Endothelial cell of umbilical vein (primary cell): ENCODE results near the gene RUNX2. TPM values are rescaled to one million over a fixed set of nuclear protein-coding genes. Genes with fewer than 3 reads are reported as not detected.

Experiments
- BruUV-seq: library from RNA; stranded (reverse); fragments of 400-500 nt; replicated peaks from 2 replicates; lab custom pipeline; 2021; lab: Mats Ljungman, UMichigan
- CTCF ChIA-PET: fragments of 300-600, 350-600 bp; sonication (Branson Sonifier 250); formaldehyde crosslinking; loops from one replicate; lab custom pipeline; 2021; ENCODE audit warnings: antibody characterized with exemption, inconsistent platforms; lab: Charles Lee
- POLR2A ChIA-PET: fragments of 300-600, 350-600 bp; sonication (Branson Sonifier 250); formaldehyde crosslinking; loops from one replicate; lab custom pipeline; 2021; ENCODE audit warnings: antibody characterized with exemption, inconsistent platforms; lab: Charles Lee
- DNase-seq: peaks from one replicate; pipeline ENCODE4 v3.0.0-alpha.2; 2011; ENCODE audit warnings: low read depth, low spot score
- FAIRE-seq: peaks from 2 replicates; lab custom pipeline; 2011; peaks lifted over from hg19 to GRCh38; lab: Jason Lieb, UNC
- H2AFZ ChIP-seq: 2 replicates; pipeline ENCODE4 v1.6.0; 2012; ENCODE audit warnings: low read depth, low read length, control low read depth, inconsistent platforms
- H3K27ac ChIP-seq: 2 replicates; pipeline ENCODE4 v1.5.1; 2011; ENCODE audit warnings: low read depth, mild to moderate bottlenecking, control low read depth, low read length, moderate library complexity; ENCODE audit not compliant: insufficient read depth
- H3K27me3 ChIP-seq, 2 experiments: 2 replicates each; pipeline versions ENCODE4 v1.6.0 to v1.6.1; 2011; ENCODE audit warnings: low read length in 2 of 2, mixed read lengths in 1 of 2; ENCODE audit not compliant: control insufficient read depth in 2 of 2, insufficient read depth in 2 of 2
- H3K36me3 ChIP-seq, 2 experiments: 2 replicates in 1 of 2; 3 replicates in 1 of 2; pipeline ENCODE4 v1.5.1; 2011; ENCODE audit warnings: low read length in 2 of 2, mild to moderate bottlenecking in 1 of 2, moderate library complexity in 1 of 2; ENCODE audit not compliant: control insufficient read depth in 2 of 2, insufficient read depth in 2 of 2; ENCODE audit errors: extremely low read depth in 1 of 2
- H3K4me1 ChIP-seq: 3 replicates; pipeline ENCODE4 v1.5.1; 2011; ENCODE audit warnings: mild to moderate bottlenecking, low read length; ENCODE audit not compliant: control insufficient read depth, insufficient read depth; ENCODE audit errors: extremely low read depth
- H3K4me2 ChIP-seq: 2 replicates; pipeline ENCODE4 v1.6.1; 2011; ENCODE audit warnings: low read length, control low read depth, mixed read lengths; ENCODE audit not compliant: insufficient read depth
- H3K4me3 ChIP-seq, 3 experiments: fragments of 200-600 bp in 1 of 3; sonication (generic), shearing (Covaris generic) in 1 of 3; replicated peaks in 1 of 3; 2 replicates each; pipeline ENCODE4 v1.5.1; 2011 to 2016; ENCODE audit warnings: control low read depth in 3 of 3, low read length in 3 of 3, mild to moderate bottlenecking in 2 of 3, inconsistent platforms in 1 of 3, low read depth in 1 of 3, moderate library complexity in 1 of 3; ENCODE audit not compliant: insufficient read depth in 1 of 3
- H3K79me2 ChIP-seq: 2 replicates; pipeline ENCODE4 v1.6.0; 2012; ENCODE audit warnings: low read length, inconsistent platforms; ENCODE audit not compliant: control insufficient read depth, insufficient read depth
- H3K9ac ChIP-seq: replicated peaks from 2 replicates; pipeline ENCODE3; 2011; ENCODE audit warnings: low read length, control low read depth; ENCODE audit not compliant: insufficient read depth; ENCODE audit errors: extremely low read depth
- H3K9me1 ChIP-seq: replicated peaks from 3 replicates; pipeline ENCODE4 v1.6.0; 2011; ENCODE audit warnings: mild to moderate bottlenecking, low read length; ENCODE audit not compliant: control insufficient read depth, insufficient read depth; ENCODE audit errors: extremely low read depth
- H3K9me3 ChIP-seq: replicated peaks from 2 replicates; pipeline ENCODE4 v1.5.1; 2012; ENCODE audit warnings: low read length, inconsistent platforms; ENCODE audit not compliant: control insufficient read depth, insufficient read depth
- H4K20me1 ChIP-seq: replicated peaks from 2 replicates; pipeline ENCODE3; 2011; ENCODE audit warnings: mild to moderate bottlenecking, low read length; ENCODE audit not compliant: control insufficient read depth, insufficient read depth; ENCODE audit errors: extremely low read depth
- EZH2 ChIP-seq: IDR thresholded peaks from 2 replicates; pipeline ENCODE4 v1.6.1; 2012; ENCODE audit warnings: borderline replicate concordance, low read depth, mild to moderate bottlenecking, moderate library complexity, low read length, inconsistent platforms; ENCODE audit not compliant: severe bottlenecking
- FOS ChIP-seq: IDR thresholded peaks from 2 replicates; pipeline ENCODE4 v1.6.1; 2011; ENCODE audit warnings: mild to moderate bottlenecking, low read length, moderate library complexity, borderline replicate concordance; ENCODE audit not compliant: insufficient read depth
- GATA2 ChIP-seq: IDR thresholded peaks from 2 replicates; pipeline ENCODE4 v1.7.0; 2011; ENCODE audit warnings: low read depth, mild to moderate bottlenecking, moderate library complexity, mixed read lengths, low read length; ENCODE audit not compliant: insufficient read length, insufficient read depth
- JUN ChIP-seq: IDR thresholded peaks from 2 replicates; pipeline ENCODE4 v1.6.1; 2011; ENCODE audit warnings: borderline replicate concordance, low read depth; ENCODE audit not compliant: insufficient read length, insufficient read depth
- MYC ChIP-seq: IDR thresholded peaks from one replicate; pipeline ENCODE4 v1.6.1; 2011; ENCODE audit warnings: mild to moderate bottlenecking, low read depth, low read length
- POLR2A ChIP-seq: IDR thresholded peaks from 2 replicates; pipeline ENCODE4 v1.6.1; 2012; ENCODE audit warnings: low read depth, mild to moderate bottlenecking, control low read depth, low read length
- POLR2AphosphoS5 ChIP-seq: IDR thresholded peaks from 2 replicates; pipeline ENCODE4 v1.6.1; 2012; ENCODE audit warnings: low read depth, mild to moderate bottlenecking, control low read depth, low read length, moderate library complexity; ENCODE audit not compliant: insufficient read depth
- dilution Hi-C: fragments of 300-500 bp; cut with MboI; formaldehyde crosslinking; loops from one replicate; pipeline ENCODE4 v1.15.0; 2019; ENCODE audit warnings: low sequenced_read_pairs; ENCODE audit not compliant: extremely low pct_ligation_motif_present
- intact Hi-C: fragments of 100-400 bp; cut with micrococcal nuclease; formaldehyde crosslinking; loops from one replicate; pipeline ENCODE4 v1.10.0; 2022
- polyA plus RNA-seq, 4 experiments: library from polyadenylated mRNA; depleted of rRNA in 3 of 4; stranded (reverse) in 3 of 4; unstranded in 1 of 4; fragments of >200 nt; gene quantifications; 2 replicates each; pipeline versions ENCODE4 v1.2.1 to v1.2.3, GENCODE V29; 2011 to 2012; ENCODE audit warnings: missing spikeins in 1 of 4
- total RNA-seq: library from RNA; stranded (reverse); gene quantifications from 2 replicates; pipeline ENCODE4 v1.2.3, GENCODE V29; 2021
- TF ChIP-seq, protein P1 (sequence below): IDR thresholded peaks from 2 replicates; pipeline ENCODE4 v1.6.1; 2011; ENCODE audit not compliant: insufficient read depth, insufficient read length
- TF ChIP-seq, protein P2 (sequence below), 2 donors: IDR thresholded peaks; 1 replicate in 1 of 2; 2 replicates in 1 of 2; pipeline ENCODE4 v1.5.1; 2011; ENCODE audit warnings: low read length in 2 of 2, mild to moderate bottlenecking in 2 of 2, moderate library complexity in 2 of 2, control low read depth in 1 of 2, inconsistent platforms in 1 of 2, low read depth in 1 of 2; ENCODE audit not compliant: insufficient read depth in 1 of 2; ENCODE audit errors: extremely low read depth in 1 of 2

RUNX2 gene
- total and polyA plus RNA-seq, 2 donors (not counting 3 experiments of a cell fraction or from before 2014, with no cell fraction given) = 0.06 TPM; not detected in 1

DNA sequence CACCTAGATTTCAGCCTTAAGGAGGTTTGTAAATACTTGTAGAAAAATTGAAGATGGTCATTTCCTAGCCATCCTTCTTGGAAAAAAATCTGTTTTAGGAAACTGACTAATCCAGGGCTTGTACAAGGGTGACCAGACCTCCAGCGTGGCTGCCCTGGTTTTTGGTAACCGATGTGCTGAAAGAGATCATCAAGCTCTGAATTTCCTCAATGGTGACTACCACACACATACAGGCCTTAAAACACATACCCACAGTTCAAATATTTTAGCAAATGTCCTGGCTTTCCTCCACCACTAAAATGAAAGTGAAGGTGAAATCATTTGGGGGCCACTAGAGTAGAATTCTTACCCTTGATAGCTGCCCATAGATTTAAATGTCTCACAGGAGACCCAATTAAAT is 264.9 kb downstream of the RUNX2 start:
- Histone ChIP-seq H3K9me3 (no peaks in the 10 kb centered on the region), H3K36me3 (no peaks in the 10 kb centered on the region), H4K20me1 (no peaks in the 10 kb centered on the region), H2AFZ (no peak overlapping the region), H3K27me3 (peaks cover 4 to 10% of the 10 kb centered on the region in 2 experiments), H3K9ac (no peak overlapping the region), H3K9me1 (no peaks in the 10 kb centered on the region), H3K4me3 (no peak overlapping the region), H3K79me2 (no peaks in the 10 kb centered on the region), H3K4me1 (peaks cover 8% of the 10 kb centered on the region), H3K4me2 (no peak overlapping the region), H3K27ac (no peak overlapping the region)
- POLR2A ChIA-PET = no interaction called here
- intact Hi-C loops = no loop called here
- TF ChIP-seq, protein P1, sequence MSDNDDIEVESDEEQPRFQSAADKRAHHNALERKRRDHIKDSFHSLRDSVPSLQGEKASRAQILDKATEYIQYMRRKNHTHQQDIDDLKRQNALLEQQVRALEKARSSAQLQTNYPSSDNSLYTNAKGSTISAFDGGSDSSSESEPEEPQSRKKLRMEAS = no peak
- TF ChIP-seq EZH2 (no peak), POLR2A (no peak), FOS (no peak), JUN (no peak), MYC (no peak), GATA2 (no peak), POLR2AphosphoS5 (no peak)
- TF ChIP-seq, protein P2, sequence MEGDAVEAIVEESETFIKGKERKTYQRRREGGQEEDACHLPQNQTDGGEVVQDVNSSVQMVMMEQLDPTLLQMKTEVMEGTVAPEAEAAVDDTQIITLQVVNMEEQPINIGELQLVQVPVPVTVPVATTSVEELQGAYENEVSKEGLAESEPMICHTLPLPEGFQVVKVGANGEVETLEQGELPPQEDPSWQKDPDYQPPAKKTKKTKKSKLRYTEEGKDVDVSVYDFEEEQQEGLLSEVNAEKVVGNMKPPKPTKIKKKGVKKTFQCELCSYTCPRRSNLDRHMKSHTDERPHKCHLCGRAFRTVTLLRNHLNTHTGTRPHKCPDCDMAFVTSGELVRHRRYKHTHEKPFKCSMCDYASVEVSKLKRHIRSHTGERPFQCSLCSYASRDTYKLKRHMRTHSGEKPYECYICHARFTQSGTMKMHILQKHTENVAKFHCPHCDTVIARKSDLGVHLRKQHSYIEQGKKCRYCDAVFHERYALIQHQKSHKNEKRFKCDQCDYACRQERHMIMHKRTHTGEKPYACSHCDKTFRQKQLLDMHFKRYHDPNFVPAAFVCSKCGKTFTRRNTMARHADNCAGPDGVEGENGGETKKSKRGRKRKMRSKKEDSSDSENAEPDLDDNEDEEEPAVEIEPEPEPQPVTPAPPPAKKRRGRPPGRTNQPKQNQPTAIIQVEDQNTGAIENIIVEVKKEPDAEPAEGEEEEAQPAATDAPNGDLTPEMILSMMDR (IDR thresholded peaks at IDR 0.05; ENCODE audit: extremely low read depth in 1 of 2, insufficient read depth in 1 of 2, low read depth in 1 of 2, low read length in 2 of 2) = no peak
- no TSS peak for BruUV-seq
- CTCF ChIA-PET = no interaction called here
- DNase-seq (no peak), FAIRE-seq (no peak)
- dilution Hi-C loops = no loop called here
